Measurements from ENCODE around the gene SFI1. TPM values are rescaled to one million over a fixed set of nuclear protein-coding genes. Genes with fewer than 3 reads are reported as not detected.

SFI1 gene
- total RNA-seq, 1 experiment from 2014 or later: 55.2 TPM

GRCh38 chr22:31578171-31578570 is 81.8 kb downstream of the SFI1 start:
- Histone ChIP-seq H3K4me3 (ENCODE audit: low read depth, low read length) (no peak overlapping the region), H3K9me3 (no peaks in the 10 kb centered on the region), H3K36me3 (ENCODE audit: control insufficient read depth, insufficient read depth, low read length) (no peaks in the 10 kb centered on the region), H3K27me3 (replicated peaks; ENCODE audit: control insufficient read depth, insufficient read depth, low read length) (no peaks in the 10 kb centered on the region), H3K4me1 (peaks cover 31% of the 10 kb centered on the region)
- Mint-ChIP-seq H3K4me3 (ENCODE audit: unreplicated experiment) (no peak overlapping the region), H3K27me3 (ENCODE audit: insufficient read depth, unreplicated experiment) (no peaks in the 10 kb centered on the region), H3K27ac (ENCODE audit: unreplicated experiment) (no peak overlapping the region), H3K9me3 (ENCODE audit: unreplicated experiment) (no peaks in the 10 kb centered on the region), H3K4me1 (ENCODE audit: low read depth, unreplicated experiment) (peaks cover 32% of the 10 kb centered on the region), H3K36me3 (ENCODE audit: insufficient read depth, unreplicated experiment) (peaks cover 20% of the 10 kb centered on the region)
- DNase-seq: no peak
- intact Hi-C loops (cut with micrococcal nuclease; ENCODE audit: unreplicated experiment): loop anchor here (5.0 kb wide), 1 partner anchor 39 kb away; no protein-coding TSS in a partner anchor
- BruUV-seq (replicated peaks): no TSS peak
- CTCF ChIA-PET: no interaction called here
- TF ChIP-seq, protein P1, sequence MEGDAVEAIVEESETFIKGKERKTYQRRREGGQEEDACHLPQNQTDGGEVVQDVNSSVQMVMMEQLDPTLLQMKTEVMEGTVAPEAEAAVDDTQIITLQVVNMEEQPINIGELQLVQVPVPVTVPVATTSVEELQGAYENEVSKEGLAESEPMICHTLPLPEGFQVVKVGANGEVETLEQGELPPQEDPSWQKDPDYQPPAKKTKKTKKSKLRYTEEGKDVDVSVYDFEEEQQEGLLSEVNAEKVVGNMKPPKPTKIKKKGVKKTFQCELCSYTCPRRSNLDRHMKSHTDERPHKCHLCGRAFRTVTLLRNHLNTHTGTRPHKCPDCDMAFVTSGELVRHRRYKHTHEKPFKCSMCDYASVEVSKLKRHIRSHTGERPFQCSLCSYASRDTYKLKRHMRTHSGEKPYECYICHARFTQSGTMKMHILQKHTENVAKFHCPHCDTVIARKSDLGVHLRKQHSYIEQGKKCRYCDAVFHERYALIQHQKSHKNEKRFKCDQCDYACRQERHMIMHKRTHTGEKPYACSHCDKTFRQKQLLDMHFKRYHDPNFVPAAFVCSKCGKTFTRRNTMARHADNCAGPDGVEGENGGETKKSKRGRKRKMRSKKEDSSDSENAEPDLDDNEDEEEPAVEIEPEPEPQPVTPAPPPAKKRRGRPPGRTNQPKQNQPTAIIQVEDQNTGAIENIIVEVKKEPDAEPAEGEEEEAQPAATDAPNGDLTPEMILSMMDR (IDR thresholded peaks at IDR 0.05; ENCODE audit: insufficient read depth in 1 of 2, low read depth in 1 of 2, low read length in 1 of 2, severe bottlenecking in 1 of 2, unreplicated experiment in 1 of 2): no peak
- POLR2A ChIA-PET: no interaction called here

GRCh38 chr22:31579835-31580242 is 83.5 kb downstream of the SFI1 start:
- BruUV-seq (replicated peaks): no TSS peak
- peaks cover 48% of the 10 kb centered on the region for H3K4me1 ChIP-seq
- TF ChIP-seq, protein P1 (IDR thresholded peaks at IDR 0.05; ENCODE audit: insufficient read depth in 1 of 2, low read depth in 1 of 2, low read length in 1 of 2, severe bottlenecking in 1 of 2, unreplicated experiment in 1 of 2): no peak
- H3K27ac Mint-ChIP-seq (ENCODE audit: unreplicated experiment): peak overlapping the region; percentile 36
- H3K4me1 Mint-ChIP-seq (ENCODE audit: low read depth, unreplicated experiment): peaks cover 32% of the 10 kb centered on the region
- no peak overlapping the region for H3K4me3 ChIP-seq (ENCODE audit: low read depth, low read length)
- H3K9me3 ChIP-seq: no peaks in the 10 kb centered on the region
- peaks cover 20% of the 10 kb centered on the region for H3K36me3 Mint-ChIP-seq (ENCODE audit: insufficient read depth, unreplicated experiment)
- no peaks in the 10 kb centered on the region for H3K9me3 Mint-ChIP-seq (ENCODE audit: unreplicated experiment)
- peak; percentile 36 to 42 for DNase-seq
- intact Hi-C loops (cut with micrococcal nuclease; ENCODE audit: unreplicated experiment): loop anchor here (5.0 kb wide), 1 partner anchor 37 kb away; no protein-coding TSS in a partner anchor
- POLR2A ChIA-PET: no interaction called here
- no peaks in the 10 kb centered on the region for H3K27me3 Mint-ChIP-seq (ENCODE audit: insufficient read depth, unreplicated experiment)
- CTCF ChIA-PET: no interaction called here
- no peak overlapping the region for H3K4me3 Mint-ChIP-seq (ENCODE audit: unreplicated experiment)
- H3K27me3 ChIP-seq (replicated peaks; ENCODE audit: control insufficient read depth, insufficient read depth, low read length): no peaks in the 10 kb centered on the region
- no peaks in the 10 kb centered on the region; the same call in 1 of the 2 replicates for H3K36me3 ChIP-seq (ENCODE audit: control insufficient read depth, insufficient read depth, low read length)

GRCh38 chr22:31583861-31584485 is 87.6 kb downstream of the SFI1 start:
- no peak overlapping the region for H3K4me3 Mint-ChIP-seq (ENCODE audit: unreplicated experiment)
- ChIA-PET CTCF (no interaction called here), POLR2A (no interaction called here)
- intact Hi-C loops (cut with micrococcal nuclease; ENCODE audit: unreplicated experiment): no loop called here
- H3K4me1 Mint-ChIP-seq (ENCODE audit: low read depth, unreplicated experiment): peaks cover 30% of the 10 kb centered on the region
- DNase-seq: no peak
- no peak overlapping the region for H3K4me3 ChIP-seq (ENCODE audit: low read depth, low read length)
- peaks cover 59% of the 10 kb centered on the region for H3K4me1 ChIP-seq
- peaks cover 8% of the 10 kb centered on the region for H3K36me3 Mint-ChIP-seq (ENCODE audit: insufficient read depth, unreplicated experiment)
- no peaks in the 10 kb centered on the region for H3K9me3 Mint-ChIP-seq (ENCODE audit: unreplicated experiment)
- peak overlapping the region; percentile 31 for H3K27ac Mint-ChIP-seq (ENCODE audit: unreplicated experiment)
- no TSS peak for BruUV-seq (replicated peaks)
- no peaks in the 10 kb centered on the region; the same call in 1 of the 2 replicates for H3K36me3 ChIP-seq (ENCODE audit: control insufficient read depth, insufficient read depth, low read length)
- H3K9me3 ChIP-seq: no peaks in the 10 kb centered on the region
- H3K27me3 ChIP-seq (replicated peaks; ENCODE audit: control insufficient read depth, insufficient read depth, low read length): no peaks in the 10 kb centered on the region
- TF ChIP-seq, protein P1 (IDR thresholded peaks at IDR 0.05; ENCODE audit: insufficient read depth in 1 of 2, low read depth in 1 of 2, low read length in 1 of 2, severe bottlenecking in 1 of 2, unreplicated experiment in 1 of 2): no peak
- H3K27me3 Mint-ChIP-seq (ENCODE audit: insufficient read depth, unreplicated experiment): no peaks in the 10 kb centered on the region
